ENCODE data around the gene GPR55. TPM values are rescaled to one million over a fixed set of nuclear protein-coding genes. Genes with fewer than 3 reads are reported as not detected.

GPR55 gene
- total RNA-seq, 1 donor from 2014 or later, result not detected

- H3K4me1 Mint-ChIP-seq (ENCODE audit: unreplicated experiment), result peaks cover 11% of the 10 kb centered on the region
- no peak overlapping the region for H3K27ac Mint-ChIP-seq
- DNase-seq (ENCODE audit: extremely low spot score, unreplicated experiment), result peak; percentile 62
- no peak for TF ChIP-seq CTCF (conservative IDR thresholded peaks at IDR 0.05)
- peaks cover 13% of the 10 kb centered on the region for H3K27me3 Mint-ChIP-seq
- no peak overlapping the region for H3K4me3 Mint-ChIP-seq
- H3K36me3 Mint-ChIP-seq, result no peaks in the 10 kb centered on the region
- H3K9me3 Mint-ChIP-seq, result peaks cover 9% of the 10 kb centered on the region
Observed at GRCh38 chr2:230933521-230934180, 8.6 kb upstream of the GPR55 start.

- H3K9me3 Mint-ChIP-seq, result peaks cover 9% of the 10 kb centered on the region
- H3K4me3 Mint-ChIP-seq, result no peak overlapping the region
- peaks cover 13% of the 10 kb centered on the region for H3K27me3 Mint-ChIP-seq
- no peak overlapping the region for H3K27ac Mint-ChIP-seq
- no peak for TF ChIP-seq CTCF (conservative IDR thresholded peaks at IDR 0.05)
- peaks cover 11% of the 10 kb centered on the region for H3K4me1 Mint-ChIP-seq (ENCODE audit: unreplicated experiment)
- H3K36me3 Mint-ChIP-seq, result no peaks in the 10 kb centered on the region
- DNase-seq (ENCODE audit: extremely low spot score, unreplicated experiment), result peak; percentile 57
Observed at GRCh38 chr2:230932556-230933511, 7.8 kb upstream of the GPR55 start.

- Mint-ChIP-seq H3K4me1 (ENCODE audit: unreplicated experiment) (peaks cover 11% of the 10 kb centered on the region), H3K9me3 (peaks cover 9% of the 10 kb centered on the region), H3K27me3 (peaks cover 13% of the 10 kb centered on the region), H3K27ac (no peak overlapping the region), H3K4me3 (no peak overlapping the region), H3K36me3 (no peaks in the 10 kb centered on the region)
- TF ChIP-seq CTCF (conservative IDR thresholded peaks at IDR 0.05), result no peak
- DNase-seq (ENCODE audit: extremely low spot score, unreplicated experiment), result peak; percentile 61
Observed at GRCh38 chr2:230931556-230932231, 6.7 kb upstream of the GPR55 start.

GRCh38 chr2:230930928-230931555 lies 6.0 kb upstream of the GPR55 start:
- peaks cover 11% of the 10 kb centered on the region for H3K4me1 Mint-ChIP-seq (ENCODE audit: unreplicated experiment)
- no peak for TF ChIP-seq CTCF (conservative IDR thresholded peaks at IDR 0.05)
- peak; percentile 52 for DNase-seq (ENCODE audit: extremely low spot score, unreplicated experiment)
- peaks cover 13% of the 10 kb centered on the region for H3K27me3 Mint-ChIP-seq
- peaks cover 8% of the 10 kb centered on the region for H3K9me3 Mint-ChIP-seq
- no peaks in the 10 kb centered on the region for H3K36me3 Mint-ChIP-seq
- no peak overlapping the region for H3K27ac Mint-ChIP-seq
- H3K4me3 Mint-ChIP-seq, result no peak overlapping the region

- peak; percentile 29 for DNase-seq (ENCODE audit: extremely low spot score, unreplicated experiment)
- Mint-ChIP-seq H3K4me3 (no peak overlapping the region), H3K27ac (no peak overlapping the region), H3K36me3 (no peaks in the 10 kb centered on the region), H3K4me1 (ENCODE audit: unreplicated experiment) (peaks cover 11% of the 10 kb centered on the region), H3K27me3 (peaks cover 5% of the 10 kb centered on the region), H3K9me3 (peaks cover under 1% of the 10 kb centered on the region)
- no peak for TF ChIP-seq CTCF (conservative IDR thresholded peaks at IDR 0.05)
Observed at GRCh38 chr2:230930149-230930780, 5.2 kb upstream of the GPR55 start.

Data from type B pancreatic cell (in vitro differentiated cells).